ENCODE results near the gene ANKRD18B.
"Not testable (repeated sequence)": the region's sequence is repeated elsewhere in the genome, so short reads cannot be mapped to it uniquely, and the experiment has no call there.

GRCh38 chr9:33548816-33549215 is 24.8 kb downstream of the ANKRD18B start:
- TF ChIP-seq ZNF384 (IDR thresholded peaks at IDR 0.05); ARNT (IDR thresholded peaks at IDR 0.05); HDGF (IDR thresholded peaks at IDR 0.05; ENCODE audit: borderline replicate concordance); BHLHE40 (IDR thresholded peaks at IDR 0.05; ENCODE audit: borderline replicate concordance); SP1 (IDR thresholded peaks at IDR 0.05); LEF1 (IDR thresholded peaks at IDR 0.05; ENCODE audit: borderline replicate concordance); FOXM1 (IDR thresholded peaks at IDR 0.05; ENCODE audit: borderline replicate concordance); TARDBP (IDR thresholded peaks at IDR 0.05); FOXK2 (IDR thresholded peaks at IDR 0.05): not testable (repeated sequence)
- TF ChIP-seq, protein P1, sequence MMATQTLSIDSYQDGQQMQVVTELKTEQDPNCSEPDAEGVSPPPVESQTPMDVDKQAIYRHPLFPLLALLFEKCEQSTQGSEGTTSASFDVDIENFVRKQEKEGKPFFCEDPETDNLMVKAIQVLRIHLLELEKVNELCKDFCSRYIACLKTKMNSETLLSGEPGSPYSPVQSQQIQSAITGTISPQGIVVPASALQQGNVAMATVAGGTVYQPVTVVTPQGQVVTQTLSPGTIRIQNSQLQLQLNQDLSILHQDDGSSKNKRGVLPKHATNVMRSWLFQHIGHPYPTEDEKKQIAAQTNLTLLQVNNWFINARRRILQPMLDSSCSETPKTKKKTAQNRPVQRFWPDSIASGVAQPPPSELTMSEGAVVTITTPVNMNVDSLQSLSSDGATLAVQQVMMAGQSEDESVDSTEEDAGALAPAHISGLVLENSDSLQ (IDR thresholded peaks at IDR 0.05), result not testable (repeated sequence)
